Adrenal gland (tissue), 5 donors: Measurements from ENCODE around the gene EXOC3L1.

Experiments used
- CTCF ChIP-seq, 6 experiments: fragments of 450-650 bp in 4 of 6; fragments of 200-600 bp in 2 of 6; sonication (generic) in 1 of 6; IDR thresholded peaks; 1 replicate in 5 of 6; 2 replicates in 1 of 6; pipeline versions ENCODE4 v1.5.1 to v1.8.0; 2016 to 2021; ENCODE audit warnings: antibody characterized with exemption in 6 of 6, mild to moderate bottlenecking in 2 of 6, moderate library complexity in 1 of 6
- POLR2A ChIP-seq, 2 donors: fragments of 450-650 bp; IDR thresholded peaks; one replicate each; pipeline ENCODE4 v1.6.1; 2017; ENCODE audit warnings: antibody characterized with exemption in 2 of 2, mild to moderate bottlenecking in 2 of 2, moderate library complexity in 1 of 2
- donor health status: DM: no; HTN: no; CAD: no.

- TF ChIP-seq CTCF (IDR thresholded peaks at IDR 0.05): no peak
- TF ChIP-seq POLR2A (IDR thresholded peaks at IDR 0.05): no peak
Observed at GRCh38 chr16:67197704-67198103, 7.8 kb upstream of the EXOC3L1 start.
